AG09309 (cell line): ENCODE results near the gene PABPC1L.

Experiments used
- DNase-seq: peaks from one replicate; pipeline ENCODE4 v3.0.0-alpha.2; 2010; ENCODE audit warnings: low read depth
- H3K4me3 ChIP-seq: 2 replicates; pipeline ENCODE4 v1.5.1; 2011; ENCODE audit warnings: mild to moderate bottlenecking, low read depth, low read length, moderate library complexity; ENCODE audit not compliant: control insufficient read depth
- CTCF ChIP-seq: IDR thresholded peaks from 2 replicates; pipeline ENCODE4 v1.5.1; 2011; ENCODE audit warnings: mild to moderate bottlenecking, low read depth, low read length, inconsistent platforms; ENCODE audit not compliant: insufficient read depth, control insufficient read depth; ENCODE audit errors: missing control alignments

The PABPC1L gene

GRCh38 chr20:44883214-44883902, 26.5 kb upstream of the PABPC1L start:
- no peak for TF ChIP-seq CTCF
- no peak overlapping the region for H3K4me3 ChIP-seq
- DNase-seq: no peak

GRCh38 chr20:44884907-44885391, 24.9 kb upstream of the PABPC1L start:
- DNase-seq: no peak
- TF ChIP-seq CTCF: no peak

GRCh38 chr20:44885392-44886265, 24.2 kb upstream of the PABPC1L start, which contains the start of gene YWHAB:
TSS of gene YWHAB (plus strand) at chr20:44885705. CDS start at chr20:44901534, 15,829 bp downstream.
- peak; percentile 77 for DNase-seq
- H3K4me3 ChIP-seq: peak within 1 kb of the TSS; percentile 84
- no peak for TF ChIP-seq CTCF

More at GRCh38 chr20:44884907-44885391, 24.9 kb upstream of the PABPC1L start:
- H3K4me3 ChIP-seq: peak overlapping the region; percentile 45

GRCh38 chr20:44886266-44886651, 23.6 kb upstream of the PABPC1L start:
- no peak for DNase-seq
- H3K4me3 ChIP-seq: peak overlapping the region; percentile 84
- no peak for TF ChIP-seq CTCF

GRCh38 chr20:44886828-44887227, 23.0 kb upstream of the PABPC1L start:
- H3K4me3 ChIP-seq: peak overlapping the region; percentile 84
- DNase-seq: no peak
- no peak for TF ChIP-seq CTCF

- peak overlapping the region; percentile 84; the same call in 1 of the 2 replicates for H3K4me3 ChIP-seq
- no peak for DNase-seq
- no peak for TF ChIP-seq CTCF
These were observed 22.4 kb upstream of the PABPC1L start for GRCh38 chr20:44887466-44887865.
